IMR-90 (cell line): ENCODE measurements around the gene FMN2. TPM values are rescaled to one million over a fixed set of nuclear protein-coding genes. Genes with fewer than 3 reads are reported as not detected.

Source experiments
- ATAC-seq: fragments of 200-7000 bp; cut with Tn5 transposase; 2 replicates; pipeline ENCODE4 v1.9.1; 2020; ENCODE audit warnings: low read depth, mild to moderate bottlenecking, moderate library complexity
- BruUV-seq: library from RNA; stranded (reverse); fragments of 400-500 nt; replicated peaks from 2 replicates; lab custom pipeline; 2021; lab: Mats Ljungman, UMichigan
- CTCF ChIA-PET: fragments of 300-600 bp; formaldehyde crosslinking; extraction: SDS; loops from one replicate; lab custom pipeline; 2021; ENCODE audit warnings: antibody characterized with exemption; lab: Yijun Ruan, JAX
- POLR2A ChIA-PET: fragments of 300-600 bp; sonication (Branson Sonifier 250); formaldehyde crosslinking; loops from one replicate; lab custom pipeline; 2022; ENCODE audit warnings: antibody characterized with exemption; ENCODE audit not compliant: unreplicated experiment; lab: Charles Lee
- DNase-seq: peaks from one replicate; pipeline ENCODE4 v3.0.0; 2013
- H2AFZ ChIP-seq: replicated peaks from 2 replicates; pipeline ENCODE3; 2013; ENCODE audit warnings: low read length, mild to moderate bottlenecking; ENCODE audit not compliant: poor library complexity
- H2AK5ac ChIP-seq: 2 replicates; pipeline ENCODE4 v1.6.1; 2013; ENCODE audit warnings: low read depth, low read length, inconsistent platforms
- H2AK9ac ChIP-seq: replicated peaks from 2 replicates; pipeline ENCODE3; 2013; ENCODE audit warnings: mild to moderate bottlenecking, low read depth, low read length, moderate library complexity; ENCODE audit not compliant: poor library complexity
- H2BK120ac ChIP-seq: 2 replicates; pipeline ENCODE4 v1.6.1; 2013; ENCODE audit warnings: low read depth, low read length, inconsistent platforms
- H2BK15ac ChIP-seq: 3 replicates; pipeline ENCODE4 v1.6.1; 2013; ENCODE audit warnings: low read depth, low read length, inconsistent platforms
- H2BK20ac ChIP-seq: 2 replicates; pipeline ENCODE4 v1.6.1; 2013; ENCODE audit warnings: low read depth, mild to moderate bottlenecking, inconsistent platforms, low read length, moderate library complexity
- H2BK5ac ChIP-seq: 2 replicates; pipeline ENCODE4 v1.6.1; 2013; ENCODE audit warnings: mild to moderate bottlenecking, low read depth, low read length, inconsistent platforms; ENCODE audit not compliant: poor library complexity, severe bottlenecking
- H3K14ac ChIP-seq: replicated peaks from 2 replicates; pipeline ENCODE4 v1.6.1; 2013; ENCODE audit warnings: low read depth, low read length, inconsistent platforms
- H3K18ac ChIP-seq: 2 replicates; pipeline ENCODE4 v1.6.1; 2013; ENCODE audit warnings: low read depth, low read length, control low read depth
- H3K23ac ChIP-seq: 2 replicates; pipeline ENCODE4 v1.6.1; 2013; ENCODE audit warnings: low read depth, low read length, inconsistent platforms
- H3K27ac ChIP-seq: 2 replicates; pipeline ENCODE4 v1.5.1; 2013; ENCODE audit warnings: mild to moderate bottlenecking, control low read depth, low read length; ENCODE audit not compliant: insufficient read depth
- H3K27me3 ChIP-seq: 2 replicates; pipeline ENCODE4 v1.6.1; 2013; ENCODE audit warnings: low read length; ENCODE audit not compliant: control insufficient read depth, insufficient read depth
- H3K36me3 ChIP-seq: 2 replicates; pipeline ENCODE4 v1.6.1; 2013; ENCODE audit warnings: low read length, mixed read lengths; ENCODE audit not compliant: control insufficient read depth, insufficient read depth
- H3K4ac ChIP-seq: 2 replicates; pipeline ENCODE4 v1.6.1; 2013; ENCODE audit warnings: low read depth, low read length, inconsistent platforms
- H3K4me1 ChIP-seq: 2 replicates; pipeline ENCODE4 v1.6.1; 2013; ENCODE audit warnings: low read length, mixed read lengths; ENCODE audit not compliant: control insufficient read depth, insufficient read depth
- H3K4me2 ChIP-seq: 2 replicates; pipeline ENCODE4 v1.6.1; 2013; ENCODE audit warnings: low read depth, mild to moderate bottlenecking, control low read depth, low read length, moderate library complexity
- H3K4me3 ChIP-seq: 2 replicates; pipeline ENCODE4 v1.5.1; 2013; ENCODE audit warnings: low read depth, mild to moderate bottlenecking, control low read depth, low read length, moderate library complexity; ENCODE audit not compliant: insufficient read depth
- H3K56ac ChIP-seq: 2 replicates; pipeline ENCODE4 v1.6.1; 2013; ENCODE audit warnings: low read length, inconsistent platforms; ENCODE audit not compliant: insufficient read depth; ENCODE audit errors: extremely low read depth
- H3K79me1 ChIP-seq, 2 experiments: 2 replicates each; pipeline ENCODE4 v1.6.1; 2013; ENCODE audit warnings: low read length in 2 of 2, inconsistent platforms in 1 of 2, low read depth in 1 of 2
- H3K9ac ChIP-seq: 2 replicates; pipeline ENCODE4 v1.6.1; 2013; ENCODE audit warnings: low read depth, low read length, control low read depth
- H3K9me1 ChIP-seq: 2 replicates; pipeline ENCODE4 v1.6.1; 2013; ENCODE audit warnings: low read length, inconsistent platforms; ENCODE audit not compliant: insufficient read depth
- H3K9me3 ChIP-seq: 2 replicates; pipeline ENCODE4 v1.6.1; 2013; ENCODE audit warnings: low read length; ENCODE audit not compliant: control insufficient read depth, insufficient read depth
- H4K20me1 ChIP-seq: 2 replicates; pipeline ENCODE4 v1.6.1; 2013; ENCODE audit warnings: low read length, inconsistent platforms; ENCODE audit not compliant: insufficient read depth
- H4K5ac ChIP-seq: 2 replicates; pipeline ENCODE4 v1.6.1; 2013; ENCODE audit warnings: mild to moderate bottlenecking, low read depth, low read length, control low read depth
- H4K8ac ChIP-seq, 2 experiments: 2 replicates each; pipeline ENCODE4 v1.6.1; 2013; ENCODE audit warnings: low read depth in 2 of 2, low read length in 2 of 2, control low read depth in 1 of 2, inconsistent platforms in 1 of 2
- H4K91ac ChIP-seq: 2 replicates; pipeline ENCODE4 v1.6.1; 2013; ENCODE audit warnings: low read depth, low read length, inconsistent platforms; ENCODE audit not compliant: insufficient read depth
- CHD1 ChIP-seq: IDR thresholded peaks from 2 replicates; pipeline ENCODE4 v1.6.1; 2012; ENCODE audit warnings: low read depth, low read length, improper control_type of control experiment
- CTCF ChIP-seq: conservative IDR thresholded peaks from 2 replicates; pipeline ENCODE4 v1.5.1; 2012; ENCODE audit warnings: mild to moderate bottlenecking, low read depth, low read length, improper control_type of control experiment
- ELK1 ChIP-seq: fragments of 150-350 bp; IDR thresholded peaks from 2 replicates; pipeline ENCODE4 v1.6.1; 2016; ENCODE audit warnings: low read depth, mild to moderate bottlenecking, low read length, moderate library complexity, borderline replicate concordance
- FOS ChIP-seq: fragments of 150-350 bp; IDR thresholded peaks from 2 replicates; pipeline ENCODE4 v1.6.1; 2016; ENCODE audit warnings: low read depth, low read length
- MAZ ChIP-seq: IDR thresholded peaks from 2 replicates; pipeline ENCODE4 v1.6.1; 2012; ENCODE audit warnings: low read depth, mild to moderate bottlenecking, low read length, improper control_type of control experiment, moderate library complexity, borderline replicate concordance
- NFE2L2 ChIP-seq: fragments of 150-350 bp; IDR thresholded peaks from 2 replicates; pipeline ENCODE4 v1.6.1; 2016; ENCODE audit warnings: low read depth, mild to moderate bottlenecking, low read length
- POLR2A ChIP-seq: IDR thresholded peaks from 2 replicates; pipeline ENCODE4 v1.6.1; 2012; ENCODE audit warnings: mild to moderate bottlenecking, low read depth, low read length
- SMC3 ChIP-seq: fragments of 150-350 bp; IDR thresholded peaks from 2 replicates; pipeline ENCODE4 v1.6.1; 2016; ENCODE audit warnings: low read depth, mild to moderate bottlenecking, antibody characterized with exemption, low read length, moderate library complexity
- USF2 ChIP-seq: fragments of 150-350 bp; IDR thresholded peaks from 2 replicates; pipeline ENCODE4 v1.6.1; 2017; ENCODE audit warnings: mild to moderate bottlenecking, antibody characterized with exemption, low read length, low read depth
- WGBS, 2 experiments: methylation state at CpG; one replicate each; pipeline versions ENCODE4 v1.1.5 to v1.1.7; 2013; ENCODE audit warnings: missing lambda C conversion rate in 2 of 2; ENCODE audit not compliant: insufficient read length in 1 of 2; ENCODE audit errors: extremely low coverage in 2 of 2; 5-methylcytosine and 5-hydroxymethylcytosine counted together
- dilution Hi-C: fragments of 300-500 bp; cut with HindIII; formaldehyde crosslinking; loops from one replicate; pipeline ENCODE4 v1.14.3; 2018; ENCODE audit warnings: low sequenced_read_pairs; ENCODE audit not compliant: unreplicated experiment
- in situ Hi-C: fragments of 300-500 bp; cut with MboI; formaldehyde crosslinking; loops from 3 replicates; pipeline ENCODE4 v1.14.3; 2019; ENCODE audit warnings: low sequenced_read_pairs, inconsistent platforms, mixed read lengths
- intact Hi-C: fragments of 100-400 bp; cut with micrococcal nuclease; formaldehyde crosslinking; loops from 2 replicates; pipeline ENCODE4 v1.10.0; 2022
- polyA plus RNA-seq, 3 experiments: library from polyadenylated mRNA; depleted of rRNA; stranded (reverse); fragments of >200 nt; gene quantifications; 2 replicates each; pipeline ENCODE4 v1.2.3, GENCODE V29; 2012; ENCODE audit warnings: low replicate concordance in 1 of 3
- total RNA-seq: library from RNA; depleted of rRNA; stranded (reverse); fragments of >200 nt; gene quantifications from 2 replicates; pipeline ENCODE4 v1.2.3, GENCODE V29; 2012

Gene FMN2
- total and polyA plus RNA-seq, 2 of the 4 experiments (the other 2 are of a cell fraction), result 29.0 to 35.8 TPM

- Histone ChIP-seq H4K8ac (no peak overlapping the region), H2BK5ac (no peak overlapping the region), H3K9ac (no peak overlapping the region), H3K18ac (no peak overlapping the region), H2AK9ac (no peak overlapping the region), H4K20me1 (no peaks in the 10 kb centered on the region), H3K56ac (no peak overlapping the region), H3K36me3 (peaks cover 1% of the 10 kb centered on the region; the same call in 1 of the 2 replicates), H3K27me3 (no peaks in the 10 kb centered on the region), H3K4me2 (no peak overlapping the region), H3K9me1 (no peaks in the 10 kb centered on the region), H2AK5ac (no peak overlapping the region), H2AFZ (no peak overlapping the region), H3K9me3 (no peaks in the 10 kb centered on the region), H4K91ac (no peak overlapping the region), H3K27ac (no peak overlapping the region), H3K23ac (no peak overlapping the region), H3K14ac (no peak overlapping the region), H2BK15ac (no peak overlapping the region), H2BK20ac (no peak overlapping the region), H2BK120ac (no peak overlapping the region), H3K4me1 (peaks cover 7% of the 10 kb centered on the region), H4K5ac (no peak overlapping the region), H3K4me3 (no peak overlapping the region), H3K4ac (no peak overlapping the region), H3K79me1 (peaks cover 21 to 37% of the 10 kb centered on the region in 2 experiments)
- POLR2A ChIA-PET, result no interaction called here
- no CpG with 5 or more reads among the region's 2 CpGs for WGBS, 2 experiments
- intact Hi-C loops (no loop called here), dilution Hi-C loops (no loop called here), in situ Hi-C loops (no loop called here)
- no peak for TF ChIP-seq NFE2L2
- TF ChIP-seq CHD1, result no peak
- TF ChIP-seq FOS, result no peak
- TF ChIP-seq ELK1, result no peak
- no peak for TF ChIP-seq USF2
- no peak for TF ChIP-seq CTCF
- no peak for TF ChIP-seq MAZ
- no peak for TF ChIP-seq SMC3
- TF ChIP-seq POLR2A, result no peak
- CTCF ChIA-PET, result interaction anchor here (0.6 kb wide), 1 partner anchor 125 kb away, joined by 3 read pairs; no protein-coding TSS in a partner anchor
- ATAC-seq (no peak), DNase-seq (peak; percentile 18)
- no TSS peak for BruUV-seq
These were observed 202.0 kb downstream of the FMN2 start for GRCh38 chr1:240293706-240294105.
